Measurements from ENCODE around the gene XPA. TPM values are rescaled to one million over a fixed set of nuclear protein-coding genes. Genes with fewer than 3 reads are reported as not detected.

XPA gene
- total RNA-seq, 2 donors from 2014 or later, result 14.0 to 16.6 TPM

DNA sequence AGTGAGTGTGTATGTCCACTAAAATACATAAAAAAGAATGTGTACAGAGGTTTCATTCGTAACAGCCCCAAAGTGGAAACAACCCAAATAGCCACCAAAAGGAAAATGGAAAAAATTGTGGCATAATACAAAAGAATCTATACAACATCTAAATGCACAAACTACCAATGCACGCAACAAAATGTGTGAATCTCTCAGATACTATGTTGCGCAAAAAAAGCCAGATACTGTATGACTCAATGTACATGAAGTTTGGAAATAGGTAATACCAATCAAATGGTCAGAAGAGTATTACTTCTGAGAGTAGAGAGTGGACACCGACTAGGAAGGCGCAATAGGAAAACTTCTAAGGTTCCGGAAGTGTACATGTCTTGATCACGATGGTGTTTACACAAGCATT, 2.4 kb downstream of the XPA start:
- Mint-ChIP-seq H3K4me1 (peaks cover 33% of the 10 kb centered on the region), H3K4me3 (peak overlapping the region; percentile 92), H3K27me3 (no peaks in the 10 kb centered on the region), H3K27ac (peak overlapping the region; percentile 14), H3K36me3 (ENCODE audit: low read depth) (peaks cover 62% of the 10 kb centered on the region), H3K9me3 (no peaks in the 10 kb centered on the region)
- no peak for ATAC-seq (replicated peaks)

- ATAC-seq (replicated peaks), result no peak
- Mint-ChIP-seq H3K4me3 (no peak overlapping the region), H3K4me1 (peaks cover 14% of the 10 kb centered on the region), H3K27ac (peak overlapping the region; percentile 3), H3K27me3 (no peaks in the 10 kb centered on the region), H3K36me3 (ENCODE audit: low read depth) (peaks cover 98% of the 10 kb centered on the region), H3K9me3 (no peaks in the 10 kb centered on the region)
These were observed 7.5 kb downstream of the XPA start for GRCh38 chr9:97689401-97690180.

DNA sequence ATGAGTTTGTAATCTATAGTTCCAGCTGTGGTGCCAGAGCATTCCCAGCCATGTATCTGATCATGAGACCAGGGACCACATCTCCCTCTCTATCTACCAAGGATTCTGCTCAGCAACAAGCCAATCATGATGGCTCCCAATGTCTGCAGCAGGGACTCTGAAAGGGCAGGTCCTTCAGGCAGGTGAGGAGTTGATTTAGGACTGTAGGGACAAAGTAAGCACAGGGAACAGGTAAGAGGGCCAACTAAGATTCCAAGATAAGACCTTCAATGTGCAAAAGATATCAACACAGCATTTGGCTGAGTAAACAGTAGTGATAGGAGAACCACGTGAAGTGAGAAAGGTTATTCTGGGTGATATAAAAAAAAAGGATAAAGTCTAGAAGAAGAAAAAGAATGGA, 8.5 kb downstream of the XPA start:
- ATAC-seq (replicated peaks), result no peak
- Mint-ChIP-seq H3K36me3 (ENCODE audit: low read depth) (peaks cover 98% of the 10 kb centered on the region), H3K4me1 (peaks cover 6% of the 10 kb centered on the region), H3K9me3 (no peaks in the 10 kb centered on the region), H3K4me3 (no peak overlapping the region), H3K27me3 (no peaks in the 10 kb centered on the region), H3K27ac (peak overlapping the region; percentile 17)

DNA sequence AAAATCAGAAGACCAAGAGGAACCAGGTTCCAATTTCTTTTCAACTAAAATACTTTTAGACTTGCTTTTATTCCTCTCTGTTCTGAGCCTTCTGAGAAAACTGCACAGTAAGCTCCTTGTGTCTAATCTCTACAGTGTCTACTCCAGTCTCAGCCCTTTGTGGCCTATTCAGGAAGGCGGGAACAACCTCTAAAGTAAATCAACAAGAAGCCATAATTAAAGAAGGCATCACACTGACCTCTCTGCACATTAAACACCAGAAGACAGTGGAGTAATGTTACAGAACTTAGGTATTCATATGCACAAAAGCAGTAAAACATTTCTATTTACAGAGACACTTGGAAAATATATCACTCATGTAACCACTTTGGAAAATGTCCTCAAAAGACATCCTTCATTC, 14.9 kb downstream of the XPA start:
- Mint-ChIP-seq H3K27me3 (no peaks in the 10 kb centered on the region), H3K27ac (peak overlapping the region; percentile 56), H3K9me3 (no peaks in the 10 kb centered on the region), H3K36me3 (ENCODE audit: low read depth) (peaks cover 99% of the 10 kb centered on the region), H3K4me3 (no peak overlapping the region), H3K4me1 (no peaks in the 10 kb centered on the region)
- no peak for ATAC-seq (replicated peaks)

DNA sequence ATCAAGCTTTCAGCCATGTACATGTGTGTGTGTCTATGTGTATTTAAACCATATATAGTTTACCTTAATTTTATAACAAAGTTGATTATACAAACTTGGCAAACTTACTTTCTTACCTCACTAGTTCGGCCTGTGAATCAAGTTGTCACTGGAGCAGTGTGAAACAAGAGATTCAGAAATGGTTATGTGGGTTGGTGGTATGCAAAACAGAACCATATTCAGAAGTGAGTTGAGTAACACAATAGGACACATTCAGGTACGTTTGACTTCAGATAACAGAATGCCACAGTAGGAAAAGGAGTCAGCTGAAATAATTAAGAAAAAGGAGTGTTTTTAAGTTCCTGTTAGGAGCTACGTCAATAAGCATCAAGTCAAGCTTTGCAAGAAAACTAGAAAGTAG, 21.5 kb downstream of the XPA start:
- peak overlapping the region; percentile 11 for H3K27ac Mint-ChIP-seq
- H3K4me3 Mint-ChIP-seq, result no peak overlapping the region
- H3K36me3 Mint-ChIP-seq (ENCODE audit: low read depth), result peaks cover 100% of the 10 kb centered on the region
- peak; percentile 88 for ATAC-seq (replicated peaks)
- no peaks in the 10 kb centered on the region for H3K27me3 Mint-ChIP-seq
- no peaks in the 10 kb centered on the region for H3K4me1 Mint-ChIP-seq
- no peaks in the 10 kb centered on the region for H3K9me3 Mint-ChIP-seq

DNA sequence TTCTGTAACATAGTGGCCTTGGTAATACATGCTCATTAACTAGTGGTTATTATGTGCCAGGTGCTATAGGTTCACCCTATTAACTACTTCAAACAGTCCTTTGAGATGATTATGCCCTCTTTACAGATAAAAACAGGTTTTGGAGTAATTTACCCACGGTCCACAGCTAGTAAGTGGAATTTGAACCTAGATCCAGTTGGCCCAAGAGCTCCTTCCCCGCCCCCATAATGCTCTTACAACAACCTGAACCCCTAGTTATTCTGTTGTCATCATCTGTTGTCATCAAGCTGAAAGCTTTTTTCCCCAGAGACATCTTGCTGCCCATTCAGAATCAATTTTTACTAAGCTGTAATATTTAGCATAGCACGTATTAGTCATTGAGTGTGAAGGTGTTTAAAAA, 23.2 kb downstream of the XPA start:
- no peaks in the 10 kb centered on the region for H3K27me3 Mint-ChIP-seq
- peaks cover 100% of the 10 kb centered on the region for H3K36me3 Mint-ChIP-seq (ENCODE audit: low read depth)
- peak overlapping the region; percentile 24 for H3K27ac Mint-ChIP-seq

GRCh38 chr9:97672403-97672802, 24.7 kb downstream of the XPA start:
- H3K9me3 Mint-ChIP-seq, result no peaks in the 10 kb centered on the region
- H3K36me3 Mint-ChIP-seq (ENCODE audit: low read depth), result peaks cover 100% of the 10 kb centered on the region
- no peak for ATAC-seq (replicated peaks)
- no peak overlapping the region for H3K4me3 Mint-ChIP-seq
- H3K4me1 Mint-ChIP-seq, result peaks cover 4% of the 10 kb centered on the region
- H3K27me3 Mint-ChIP-seq, result no peaks in the 10 kb centered on the region
- H3K27ac Mint-ChIP-seq, result no peak overlapping the region

More for the DNA sequence above, 23.2 kb downstream of the XPA start:
- H3K4me1 Mint-ChIP-seq, result no peaks in the 10 kb centered on the region
- no peak overlapping the region for H3K4me3 Mint-ChIP-seq
- H3K9me3 Mint-ChIP-seq, result no peaks in the 10 kb centered on the region
- no peak for ATAC-seq (replicated peaks)

GRCh38 chr9:97670586-97670985, 26.6 kb downstream of the XPA start:
- no peak for ATAC-seq (replicated peaks)
- Mint-ChIP-seq H3K27ac (peak overlapping the region; percentile 55), H3K4me3 (no peak overlapping the region), H3K4me1 (peaks cover 20% of the 10 kb centered on the region), H3K27me3 (no peaks in the 10 kb centered on the region), H3K9me3 (no peaks in the 10 kb centered on the region), H3K36me3 (ENCODE audit: low read depth) (peaks cover 100% of the 10 kb centered on the region)

GRCh38 chr9:97668485-97668884, 28.7 kb downstream of the XPA start:
- H3K27ac Mint-ChIP-seq, result no peak overlapping the region
- no peak for ATAC-seq (replicated peaks)

GRCh38 chr9:97666907-97667686, 30.0 kb downstream of the XPA start:
- H3K27me3 Mint-ChIP-seq, result no peaks in the 10 kb centered on the region
- peak overlapping the region; percentile 88 for H3K27ac Mint-ChIP-seq
- no peaks in the 10 kb centered on the region for H3K9me3 Mint-ChIP-seq
- H3K4me1 Mint-ChIP-seq, result peaks cover 21% of the 10 kb centered on the region
- peak overlapping the region; percentile 33 for H3K4me3 Mint-ChIP-seq
- peaks cover 100% of the 10 kb centered on the region for H3K36me3 Mint-ChIP-seq (ENCODE audit: low read depth)
- peak; percentile 48 for ATAC-seq (replicated peaks)

More at GRCh38 chr9:97668485-97668884, 28.7 kb downstream of the XPA start:
- H3K36me3 Mint-ChIP-seq (ENCODE audit: low read depth), result peaks cover 100% of the 10 kb centered on the region
- no peak overlapping the region for H3K4me3 Mint-ChIP-seq
- H3K27me3 Mint-ChIP-seq, result no peaks in the 10 kb centered on the region
- no peaks in the 10 kb centered on the region for H3K9me3 Mint-ChIP-seq
- peaks cover 21% of the 10 kb centered on the region for H3K4me1 Mint-ChIP-seq

- no peaks in the 10 kb centered on the region for H3K27me3 Mint-ChIP-seq
- peaks cover 21% of the 10 kb centered on the region for H3K4me1 Mint-ChIP-seq
- H3K36me3 Mint-ChIP-seq (ENCODE audit: low read depth), result peaks cover 100% of the 10 kb centered on the region
- no peak overlapping the region for H3K4me3 Mint-ChIP-seq
- H3K27ac Mint-ChIP-seq, result peak overlapping the region; percentile 88
- peak; percentile 66 for ATAC-seq (replicated peaks)
- H3K9me3 Mint-ChIP-seq, result no peaks in the 10 kb centered on the region
These were observed 31.4 kb downstream of the XPA start for GRCh38 chr9:97665742-97666141.

GRCh38 chr9:97660847-97661246, 36.3 kb downstream of the XPA start:
- ATAC-seq (replicated peaks), result no peak
- peaks cover 4% of the 10 kb centered on the region for H3K4me1 Mint-ChIP-seq
- H3K9me3 Mint-ChIP-seq, result no peaks in the 10 kb centered on the region
- H3K27ac Mint-ChIP-seq, result no peak overlapping the region
- no peak overlapping the region for H3K4me3 Mint-ChIP-seq
- no peaks in the 10 kb centered on the region for H3K27me3 Mint-ChIP-seq
- peaks cover 100% of the 10 kb centered on the region for H3K36me3 Mint-ChIP-seq (ENCODE audit: low read depth)

GRCh38 chr9:97660340-97660739, 36.8 kb downstream of the XPA start:
- H3K36me3 Mint-ChIP-seq (ENCODE audit: low read depth), result peaks cover 100% of the 10 kb centered on the region
- H3K4me1 Mint-ChIP-seq, result no peaks in the 10 kb centered on the region
- peak overlapping the region; percentile 1 for H3K27ac Mint-ChIP-seq
- no peaks in the 10 kb centered on the region for H3K9me3 Mint-ChIP-seq
- no peak overlapping the region for H3K4me3 Mint-ChIP-seq
- no peaks in the 10 kb centered on the region for H3K27me3 Mint-ChIP-seq
- no peak for ATAC-seq (replicated peaks)

GRCh38 chr9:97659771-97660170, 37.4 kb downstream of the XPA start:
- H3K9me3 Mint-ChIP-seq, result no peaks in the 10 kb centered on the region
- H3K4me3 Mint-ChIP-seq, result no peak overlapping the region
- ATAC-seq (replicated peaks), result no peak
- H3K27ac Mint-ChIP-seq, result peak overlapping the region; percentile 1
- H3K27me3 Mint-ChIP-seq, result no peaks in the 10 kb centered on the region
- no peaks in the 10 kb centered on the region for H3K4me1 Mint-ChIP-seq
- peaks cover 100% of the 10 kb centered on the region for H3K36me3 Mint-ChIP-seq (ENCODE audit: low read depth)

- no peaks in the 10 kb centered on the region for H3K4me1 Mint-ChIP-seq
- peak overlapping the region; percentile 61 for H3K27ac Mint-ChIP-seq
- no peaks in the 10 kb centered on the region for H3K9me3 Mint-ChIP-seq
- ATAC-seq (replicated peaks), result no peak
- no peaks in the 10 kb centered on the region for H3K27me3 Mint-ChIP-seq
- peaks cover 100% of the 10 kb centered on the region for H3K36me3 Mint-ChIP-seq (ENCODE audit: low read depth)
- no peak overlapping the region for H3K4me3 Mint-ChIP-seq
These were observed 38.4 kb downstream of the XPA start for GRCh38 chr9:97658707-97659106.

Data from activated T-helper 17 cell treated with anti-CD3 and anti-CD28 coated beads, Interleukin-2, amount 50 U/mL, for 72 hours (primary cell).